VCaP (cell line): Measurements from ENCODE around the gene OR10V1.
"Not testable (repeated sequence)": the region's sequence is repeated elsewhere in the genome, so short reads cannot be mapped to it uniquely, and the experiment has no call there.

ENCODE experiments used
- H3K27ac ChIP-seq: fragments of 450-650 bp; 2 replicates; pipeline ENCODE4 v1.5.1; 2017
- CTCF ChIP-seq: fragments of 450-650 bp; conservative IDR thresholded peaks from 2 replicates; pipeline ENCODE4 v1.5.1; 2017; ENCODE audit warnings: mild to moderate bottlenecking, moderate library complexity

The OR10V1 gene

GRCh38 chr11:59692915-59693314 lies 20.7 kb downstream of the OR10V1 start:
- no peak overlapping the region for H3K27ac ChIP-seq
- no peak for TF ChIP-seq CTCF

GRCh38 chr11:59691156-59691555 lies 22.5 kb downstream of the OR10V1 start:
- no peak overlapping the region for H3K27ac ChIP-seq
- TF ChIP-seq CTCF, result no peak

GRCh38 chr11:59689015-59689414 lies 24.6 kb downstream of the OR10V1 start:
- H3K27ac ChIP-seq, result no peak overlapping the region
- TF ChIP-seq CTCF, result no peak

GRCh38 chr11:59681260-59681725 lies 32.4 kb downstream of the OR10V1 start:
- not testable (repeated sequence) for H3K27ac ChIP-seq

- peak; percentile 91 for TF ChIP-seq CTCF
- H3K27ac ChIP-seq, result no peak overlapping the region
These were observed 33.1 kb downstream of the OR10V1 start for GRCh38 chr11:59680287-59681154.

GRCh38 chr11:59679347-59679746 lies 34.3 kb downstream of the OR10V1 start:
- TF ChIP-seq CTCF, result no peak
- H3K27ac ChIP-seq, result no peak overlapping the region

- TF ChIP-seq CTCF, result no peak
- H3K27ac ChIP-seq, result no peak overlapping the region
These were observed 34.9 kb downstream of the OR10V1 start for GRCh38 chr11:59678813-59679165.

GRCh38 chr11:59678118-59678812 lies 35.4 kb downstream of the OR10V1 start:
- no peak overlapping the region for H3K27ac ChIP-seq
- no peak for TF ChIP-seq CTCF
